GM21717 (cell line): Measurements from ENCODE around the gene ZNF414.

ENCODE experiments used
- ATAC-seq: cut with Tn5 transposase; IDR thresholded peaks from one replicate; pipeline ENCODE4 v1.9.1; 2021; ENCODE audit warnings: mild to moderate bottlenecking, moderate library complexity; ENCODE audit not compliant: unreplicated experiment

Gene ZNF414

DNA sequence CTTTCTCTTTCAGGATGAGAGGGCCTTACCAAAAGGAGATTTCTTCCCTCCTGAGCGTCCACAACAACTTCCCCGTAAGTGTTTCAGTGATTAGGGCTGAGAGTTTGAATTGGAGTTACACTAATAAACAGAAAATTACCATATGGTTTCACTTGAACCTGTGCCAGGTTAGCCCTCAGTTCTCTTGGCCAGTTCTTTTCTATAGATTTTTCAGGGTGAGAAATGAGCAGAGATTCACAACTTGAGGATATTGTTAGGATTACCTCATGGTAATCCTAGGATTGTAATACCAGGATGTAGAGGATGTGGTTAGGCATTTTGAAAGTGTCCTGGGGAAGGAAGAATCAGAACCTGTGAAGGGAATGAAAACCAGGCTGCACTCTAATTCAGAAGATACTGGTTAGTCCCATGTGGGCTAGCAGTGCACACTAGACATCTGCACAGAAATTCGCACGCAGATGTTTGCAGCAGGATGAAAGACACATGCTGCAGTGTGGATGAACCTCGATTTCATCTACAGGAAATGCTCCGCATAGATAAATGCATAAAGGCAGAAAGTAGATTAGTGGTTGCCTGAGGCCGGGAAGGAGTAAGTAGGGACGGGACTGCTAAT, 45.1 kb downstream of the ZNF414 start:
- ATAC-seq = no peak

DNA sequence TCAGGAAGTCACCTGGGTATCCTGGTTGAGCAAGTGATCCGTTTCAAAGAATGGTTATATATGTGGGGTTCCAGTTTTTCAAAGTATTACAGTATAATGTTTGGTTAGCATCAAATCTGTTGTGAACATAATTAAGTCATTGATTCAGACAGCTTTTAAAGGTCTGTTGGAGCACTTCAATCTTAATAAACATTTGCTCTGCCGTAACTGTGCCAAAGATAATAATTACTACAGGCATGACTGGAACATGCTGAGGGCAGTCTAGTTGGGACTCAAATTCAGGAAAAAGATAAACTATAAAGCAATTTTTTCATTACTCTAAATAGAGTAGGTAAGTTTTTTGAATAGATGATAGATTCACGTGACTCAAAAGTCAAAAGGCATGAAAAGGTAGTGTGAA, 45.8 kb downstream of the ZNF414 start:
- ATAC-seq = no peak

DNA sequence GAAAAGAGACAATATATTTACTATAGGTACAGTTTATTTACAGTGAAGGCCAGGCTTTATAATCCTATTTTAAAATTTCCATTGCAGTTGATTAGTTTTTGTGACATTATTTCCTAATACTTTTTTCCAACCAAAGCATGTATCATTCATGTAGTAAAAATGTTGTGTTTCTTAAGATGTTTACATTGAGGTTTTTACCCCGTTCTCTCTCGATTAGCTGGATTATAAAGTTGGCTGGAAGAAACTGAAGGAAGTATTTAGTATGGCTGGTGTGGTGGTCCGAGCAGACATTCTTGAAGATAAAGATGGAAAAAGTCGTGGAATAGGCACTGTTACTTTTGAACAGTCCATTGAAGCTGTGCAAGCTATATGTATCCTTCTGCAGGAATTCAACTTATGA, 47.9 kb downstream of the ZNF414 start:
- ATAC-seq = no peak

DNA sequence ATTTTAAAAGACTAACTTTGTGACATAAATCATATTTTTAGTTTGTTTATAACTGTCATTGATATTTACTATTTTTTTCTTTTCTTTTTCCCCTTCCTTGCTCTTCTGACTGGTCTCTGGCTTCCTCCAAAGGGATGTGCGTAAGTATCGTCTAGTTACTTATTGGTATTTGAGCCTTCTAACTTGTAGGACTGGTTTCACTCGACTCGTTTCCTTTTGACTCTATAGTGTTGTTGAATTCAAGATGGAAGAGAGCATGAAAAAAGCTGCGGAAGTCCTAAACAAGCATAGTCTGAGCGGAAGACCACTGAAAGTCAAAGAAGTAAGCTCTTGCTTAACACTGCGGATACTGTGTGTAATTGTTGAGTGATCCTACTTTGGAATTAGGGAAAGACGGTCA, 50.6 kb downstream of the ZNF414 start:
- no peak for ATAC-seq

DNA sequence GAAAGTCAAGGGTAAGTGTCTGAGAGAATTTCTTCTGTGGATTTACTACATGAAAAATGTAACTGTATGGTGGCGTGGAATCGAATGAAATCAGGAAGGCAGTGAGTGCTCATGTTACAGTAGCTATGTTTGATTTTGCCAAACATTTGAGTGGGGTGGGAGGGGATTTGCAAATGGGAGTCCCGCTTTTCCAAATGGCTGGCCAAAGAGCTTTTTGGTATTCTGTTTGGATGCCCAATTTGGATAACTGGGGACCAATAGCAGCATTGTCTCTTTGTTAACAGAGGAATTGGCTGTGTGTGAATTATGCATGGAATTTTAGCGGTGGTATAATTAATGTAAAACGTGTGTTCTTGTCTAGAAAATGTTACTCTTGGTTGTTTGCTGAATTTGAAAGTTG, 51.4 kb downstream of the ZNF414 start:
- no peak for ATAC-seq

DNA sequence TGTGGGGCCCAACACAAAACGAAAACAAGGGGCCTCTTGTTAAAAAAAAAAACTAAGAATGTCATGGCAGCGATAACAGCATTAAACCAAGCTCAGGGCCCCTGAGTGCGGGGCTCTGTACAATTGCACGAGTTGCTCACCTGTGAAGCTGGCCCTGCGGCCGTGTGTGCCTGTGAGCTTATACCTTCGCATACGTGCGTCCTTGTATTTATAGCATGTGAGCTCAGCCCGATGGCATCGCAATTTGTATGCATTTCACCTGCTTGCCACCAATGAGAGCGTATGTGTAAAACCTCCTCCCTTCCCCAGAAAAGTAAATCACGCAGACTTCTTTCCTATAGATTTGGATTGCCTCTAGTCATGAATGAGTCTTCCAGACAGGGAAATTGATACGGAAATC, 52.1 kb downstream of the ZNF414 start:
- no peak for ATAC-seq

DNA sequence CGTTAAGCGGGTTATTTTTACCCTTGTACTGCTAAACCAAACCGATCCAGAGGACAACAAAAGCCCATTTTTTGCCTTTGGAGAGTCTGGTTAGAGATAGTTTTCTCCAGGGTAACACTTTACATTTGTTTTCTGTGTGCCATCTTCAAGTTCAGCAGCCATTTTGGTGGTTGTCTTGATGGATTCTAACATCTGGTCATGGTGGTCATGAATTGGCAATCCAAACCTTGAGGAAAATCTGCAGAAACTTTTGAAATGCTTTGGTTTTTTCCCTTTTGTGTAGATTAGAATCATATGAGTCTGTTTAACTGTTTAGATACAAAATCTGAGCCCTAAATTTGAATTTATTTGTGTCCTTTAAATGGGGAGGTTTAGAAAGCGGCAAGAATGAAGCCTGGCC, 52.6 kb downstream of the ZNF414 start:
- no peak for ATAC-seq

DNA sequence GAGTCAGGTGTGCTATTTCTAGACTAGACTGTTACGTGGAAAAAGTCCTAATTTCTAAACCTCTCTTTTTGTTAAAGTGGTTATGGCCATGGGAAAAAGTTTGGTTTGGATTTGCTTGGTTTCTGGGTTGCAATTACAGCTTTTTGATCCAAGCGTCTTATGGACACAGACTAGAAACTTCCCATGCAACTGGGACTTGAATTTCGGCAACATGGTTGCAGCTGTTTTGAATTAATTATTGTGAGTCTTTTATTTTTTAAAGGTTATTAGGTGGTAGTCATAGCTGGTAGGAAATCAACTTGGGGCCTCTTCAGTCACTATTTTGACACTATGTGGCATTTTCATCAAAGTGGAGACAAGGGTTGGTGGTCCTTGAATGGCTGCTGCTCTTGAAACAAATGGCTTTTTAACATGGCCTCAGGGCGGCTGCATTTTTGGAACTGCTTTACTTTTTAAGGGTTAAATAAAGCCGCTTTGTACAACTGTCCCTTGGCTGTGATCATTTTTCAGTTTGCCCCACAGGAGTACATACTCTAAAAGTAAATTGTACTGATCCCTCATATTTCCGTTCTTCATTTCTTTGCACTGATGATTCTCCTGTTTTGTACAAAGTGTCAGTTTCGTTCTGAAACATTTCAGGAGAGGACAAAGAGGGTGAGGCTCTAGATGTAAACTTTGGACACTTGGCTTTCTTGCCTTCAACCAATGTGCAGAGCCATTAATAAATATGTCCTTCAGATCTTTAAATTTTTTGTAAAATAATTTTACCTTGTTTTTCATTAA, 53.3 kb downstream of the ZNF414 start:
- no peak for ATAC-seq
